ENCODE measurements around the gene CDC34.

GRCh38 chr19:498977-499623, 32.5 kb upstream of the CDC34 start:
- TF ChIP-seq CTCF (IDR thresholded peaks at IDR 0.05) (no peak), POLR2A (IDR thresholded peaks at IDR 0.05) (no peak)
